ENCODE measurements around the gene BARX1.

Gene BARX1

GRCh38 chr9:93960971-93961841 is 6.1 kb upstream of the BARX1 start:
- Histone ChIP-seq H4K20me1 (ENCODE audit: insufficient read depth) (no peaks in the 10 kb centered on the region), H3K27me3 (ENCODE audit: insufficient read depth, low read depth) (no peaks in the 10 kb centered on the region), H3K4me2 (no peak overlapping the region), H3K4me3 (IDR thresholded peaks at IDR 0.05; ENCODE audit: insufficient read depth, low read depth, low read length) (no peak overlapping the region), H3K4me1 (ENCODE audit: low read depth, poor library complexity, severe bottlenecking) (no peaks in the 10 kb centered on the region), H3K79me2 (ENCODE audit: insufficient read depth, low read depth) (no peaks in the 10 kb centered on the region), H3K36me3 (ENCODE audit: insufficient read depth) (no peaks in the 10 kb centered on the region), H3K27ac (no peak overlapping the region), H2AFZ (ENCODE audit: low read depth) (no peak overlapping the region), H3K9ac (no peak overlapping the region)
- no peak for TF ChIP-seq CTCF (conservative IDR thresholded peaks at IDR 0.05; ENCODE audit: low read depth, low read length)

- H2AFZ ChIP-seq (ENCODE audit: low read depth): no peak overlapping the region
- H3K4me3 ChIP-seq (IDR thresholded peaks at IDR 0.05; ENCODE audit: insufficient read depth, low read depth, low read length): no peak overlapping the region
- H3K4me1 ChIP-seq (ENCODE audit: low read depth, poor library complexity, severe bottlenecking): no peaks in the 10 kb centered on the region
- no peaks in the 10 kb centered on the region for H3K27me3 ChIP-seq (ENCODE audit: insufficient read depth, low read depth)
- no peak overlapping the region for H3K9ac ChIP-seq
- H3K27ac ChIP-seq: no peak overlapping the region
- no peaks in the 10 kb centered on the region for H3K36me3 ChIP-seq (ENCODE audit: insufficient read depth)
- H3K4me2 ChIP-seq: no peak overlapping the region
- no peaks in the 10 kb centered on the region for H3K79me2 ChIP-seq (ENCODE audit: insufficient read depth, low read depth)
- TF ChIP-seq CTCF (conservative IDR thresholded peaks at IDR 0.05; ENCODE audit: low read depth, low read length): no peak
- no peaks in the 10 kb centered on the region for H4K20me1 ChIP-seq (ENCODE audit: insufficient read depth)
Measured at GRCh38 chr9:93960221-93960970, 5.2 kb upstream of the BARX1 start.

- H2AFZ ChIP-seq (ENCODE audit: low read depth): no peak overlapping the region
- H3K4me3 ChIP-seq (IDR thresholded peaks at IDR 0.05; ENCODE audit: insufficient read depth, low read depth, low read length): no peak overlapping the region
Measured at GRCh38 chr9:93959739-93960154, 4.6 kb upstream of the BARX1 start.

More at GRCh38 chr9:93959739-93960154, 4.6 kb upstream of the BARX1 start:
- no peaks in the 10 kb centered on the region for H3K27me3 ChIP-seq (ENCODE audit: insufficient read depth, low read depth)
- H3K4me2 ChIP-seq: no peak overlapping the region
- no peaks in the 10 kb centered on the region for H3K79me2 ChIP-seq (ENCODE audit: insufficient read depth, low read depth)
- TF ChIP-seq CTCF (conservative IDR thresholded peaks at IDR 0.05; ENCODE audit: low read depth, low read length): no peak
- no peaks in the 10 kb centered on the region for H3K4me1 ChIP-seq (ENCODE audit: low read depth, poor library complexity, severe bottlenecking)
- H3K9ac ChIP-seq: no peak overlapping the region
- no peaks in the 10 kb centered on the region for H4K20me1 ChIP-seq (ENCODE audit: insufficient read depth)
- no peak overlapping the region for H3K27ac ChIP-seq
- no peaks in the 10 kb centered on the region for H3K36me3 ChIP-seq (ENCODE audit: insufficient read depth)
